Measurements from ENCODE around the gene FLAD1.
A peak's percentile ranks its signal among the peaks of the same experiment; 100 is the strongest.
"Not testable (repeated sequence)": the region's sequence is repeated elsewhere in the genome, so short reads cannot be mapped to it uniquely, and the experiment has no call there.

Gene FLAD1

GRCh38 chr1:154969246-154969645 is 13.9 kb upstream of the FLAD1 start:
- no peak for DNase-seq (ENCODE audit: low read depth)

GRCh38 chr1:154969860-154970452 is 13.2 kb upstream of the FLAD1 start:
- DNase-seq (ENCODE audit: low read depth) = no peak

- no peak for DNase-seq (ENCODE audit: low read depth)
Observed at GRCh38 chr1:154970631-154971340, 12.4 kb upstream of the FLAD1 start, which contains the start of gene SHC1. Gene SHC1, minus strand, starts transcription at chr1:154970747. Its CDS starts 221 bp downstream, at chr1:154970526.

GRCh38 chr1:154971341-154971998 is 11.7 kb upstream of the FLAD1 start:
- DNase-seq (ENCODE audit: low read depth) = no peak

GRCh38 chr1:154972213-154972516 is 11.0 kb upstream of the FLAD1 start:
- DNase-seq (ENCODE audit: low read depth) = no peak

GRCh38 chr1:154972517-154973343 is 10.4 kb upstream of the FLAD1 start:
- no peak for DNase-seq (ENCODE audit: low read depth)

- DNase-seq (ENCODE audit: low read depth) = peak; percentile 85
Observed at GRCh38 chr1:154973344-154974101, 9.6 kb upstream of the FLAD1 start.

GRCh38 chr1:154974102-154974807 is 8.9 kb upstream of the FLAD1 start, which contains the start of gene CKS1B:
Gene CKS1B, plus strand, starts transcription at chr1:154974681. Its CDS starts 65 bp downstream, at chr1:154974746.
- DNase-seq (ENCODE audit: low read depth) = peak; percentile 92

GRCh38 chr1:154974808-154975408 is 8.2 kb upstream of the FLAD1 start:
- DNase-seq (ENCODE audit: low read depth) = peak; percentile 92

- DNase-seq (ENCODE audit: low read depth) = peak; percentile 54
Observed at GRCh38 chr1:154975409-154976059, 7.6 kb upstream of the FLAD1 start.

- not testable (repeated sequence) for DNase-seq (ENCODE audit: low read depth)
Observed at GRCh38 chr1:154977762-154978161, 5.4 kb upstream of the FLAD1 start.

- DNase-seq (ENCODE audit: low read depth) = no peak
Observed at GRCh38 chr1:154978360-154978759, 4.8 kb upstream of the FLAD1 start.

GRCh38 chr1:154982341-154982740 is 803 bp upstream of the FLAD1 start:
- no peak for DNase-seq (ENCODE audit: low read depth)

GRCh38 chr1:154983776-154984466 is 777 bp downstream of the FLAD1 start:
- DNase-seq (ENCODE audit: low read depth) = no peak

- not testable (repeated sequence) for DNase-seq (ENCODE audit: low read depth)
Observed at GRCh38 chr1:154986736-154987135, 3.6 kb downstream of the FLAD1 start.

- no peak for DNase-seq (ENCODE audit: low read depth)
Observed at GRCh38 chr1:154987326-154987725, 4.2 kb downstream of the FLAD1 start.

GRCh38 chr1:154988058-154988954 is 5.2 kb downstream of the FLAD1 start:
- no peak for DNase-seq (ENCODE audit: low read depth)

- no peak for DNase-seq (ENCODE audit: low read depth)
Observed at GRCh38 chr1:154989195-154989860, 6.2 kb downstream of the FLAD1 start.

Data from activated T-helper 9 cell treated with anti-CD3 and anti-CD28 coated beads, Interleukin-2, amount 50 U/mL, for 16 hours (primary cell).